ENCODE measurements around the gene PDE4D.

- TF ChIP-seq CTCF (IDR thresholded peaks at IDR 0.05; ENCODE audit: insufficient read depth, low read length), result no peak
- TF ChIP-seq POLR2AphosphoS5 (IDR thresholded peaks at IDR 0.05; ENCODE audit: low read depth), result no peak
- no peak for TF ChIP-seq REST (IDR thresholded peaks at IDR 0.05; ENCODE audit: insufficient replicate concordance, low read depth)
- TF ChIP-seq SPI1 (IDR thresholded peaks at IDR 0.05; ENCODE audit: borderline replicate concordance, low read depth), result no peak
Observed at GRCh38 chr5:59132131-59132530, 761.4 kb downstream of the PDE4D start.
